NCI-H1092 (cell line): ENCODE measurements around the gene CMIP.

Experiments used
- DNase-seq: peaks from one replicate; lab custom pipeline; 2025; lab: John Stamatoyannopoulos, UW

The CMIP gene

GRCh38 chr16:81748476-81749198 lies 304.0 kb downstream of the CMIP start:
- no peak for DNase-seq

GRCh38 chr16:81752225-81752875 lies 307.7 kb downstream of the CMIP start:
- DNase-seq: no peak

GRCh38 chr16:81752876-81753227 lies 308.2 kb downstream of the CMIP start:
- DNase-seq: no peak

- no peak for DNase-seq
Observed at GRCh38 chr16:81754858-81755257, 310.2 kb downstream of the CMIP start.

GRCh38 chr16:81755915-81756614 lies 311.5 kb downstream of the CMIP start:
- no peak for DNase-seq

GRCh38 chr16:81756615-81757356 lies 312.2 kb downstream of the CMIP start:
- DNase-seq: no peak

GRCh38 chr16:81758376-81758775 lies 313.8 kb downstream of the CMIP start:
- no peak for DNase-seq
